ENCODE results near the gene HCN2.

Gene HCN2

DNA sequence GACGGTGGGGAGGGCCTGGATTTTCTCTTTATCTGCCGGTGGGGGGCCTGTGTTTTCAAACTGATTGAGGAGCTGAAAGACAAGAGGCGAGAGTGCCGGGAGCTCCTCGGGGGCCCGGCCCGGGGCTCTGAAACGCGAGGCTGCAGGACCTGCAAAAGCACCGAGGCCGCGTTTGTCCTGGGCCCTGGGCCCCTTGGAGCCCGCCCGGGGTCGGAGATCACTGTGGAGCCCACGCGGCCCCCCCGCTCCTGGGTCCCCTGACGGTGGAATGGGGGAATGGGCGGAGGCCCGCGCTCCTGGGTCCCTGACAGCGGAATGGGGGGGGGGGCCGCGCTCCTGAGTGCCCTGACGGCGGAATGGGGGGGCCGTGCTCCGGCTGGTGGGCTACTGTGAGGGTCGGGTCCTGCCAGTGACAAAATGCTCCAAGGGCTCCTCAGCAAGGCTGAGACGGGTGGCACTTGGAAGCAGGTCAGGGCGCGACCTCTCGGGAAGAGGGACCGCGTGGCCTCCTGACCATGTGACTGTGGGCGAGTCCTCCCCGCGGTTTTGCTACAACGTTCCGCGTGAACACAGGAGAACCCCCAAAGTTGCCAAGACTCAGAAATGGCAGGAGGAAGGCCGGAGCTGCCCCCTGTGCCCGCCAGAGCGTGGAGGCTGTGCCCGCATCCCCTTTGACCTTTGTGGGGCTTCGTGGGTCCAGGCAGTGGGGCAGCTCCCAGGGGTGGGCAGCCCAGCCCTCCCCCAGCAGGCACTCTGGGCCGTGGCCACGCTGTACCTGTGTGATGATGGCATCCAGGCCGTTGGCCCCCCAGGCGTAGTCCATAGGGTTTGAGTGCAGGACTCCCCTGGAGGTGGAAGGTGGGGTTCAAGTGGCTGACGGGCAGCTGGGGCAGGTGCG, 59.5 kb downstream of the HCN2 start:
- ChIA-PET POLR2A (no interaction called here), CTCF (interaction anchor here (2.0 kb wide), 1 partner anchor 11 kb away, joined by 4 read pairs; no protein-coding TSS in a partner anchor)
- no peak for DNase-seq (ENCODE audit: extremely low spot score)
- TF ChIP-seq, protein P1, sequence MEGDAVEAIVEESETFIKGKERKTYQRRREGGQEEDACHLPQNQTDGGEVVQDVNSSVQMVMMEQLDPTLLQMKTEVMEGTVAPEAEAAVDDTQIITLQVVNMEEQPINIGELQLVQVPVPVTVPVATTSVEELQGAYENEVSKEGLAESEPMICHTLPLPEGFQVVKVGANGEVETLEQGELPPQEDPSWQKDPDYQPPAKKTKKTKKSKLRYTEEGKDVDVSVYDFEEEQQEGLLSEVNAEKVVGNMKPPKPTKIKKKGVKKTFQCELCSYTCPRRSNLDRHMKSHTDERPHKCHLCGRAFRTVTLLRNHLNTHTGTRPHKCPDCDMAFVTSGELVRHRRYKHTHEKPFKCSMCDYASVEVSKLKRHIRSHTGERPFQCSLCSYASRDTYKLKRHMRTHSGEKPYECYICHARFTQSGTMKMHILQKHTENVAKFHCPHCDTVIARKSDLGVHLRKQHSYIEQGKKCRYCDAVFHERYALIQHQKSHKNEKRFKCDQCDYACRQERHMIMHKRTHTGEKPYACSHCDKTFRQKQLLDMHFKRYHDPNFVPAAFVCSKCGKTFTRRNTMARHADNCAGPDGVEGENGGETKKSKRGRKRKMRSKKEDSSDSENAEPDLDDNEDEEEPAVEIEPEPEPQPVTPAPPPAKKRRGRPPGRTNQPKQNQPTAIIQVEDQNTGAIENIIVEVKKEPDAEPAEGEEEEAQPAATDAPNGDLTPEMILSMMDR (IDR thresholded peaks at IDR 0.05; ENCODE audit: control extremely low read depth, extremely low read depth, low read depth, missing control alignments) = no peak

DNA sequence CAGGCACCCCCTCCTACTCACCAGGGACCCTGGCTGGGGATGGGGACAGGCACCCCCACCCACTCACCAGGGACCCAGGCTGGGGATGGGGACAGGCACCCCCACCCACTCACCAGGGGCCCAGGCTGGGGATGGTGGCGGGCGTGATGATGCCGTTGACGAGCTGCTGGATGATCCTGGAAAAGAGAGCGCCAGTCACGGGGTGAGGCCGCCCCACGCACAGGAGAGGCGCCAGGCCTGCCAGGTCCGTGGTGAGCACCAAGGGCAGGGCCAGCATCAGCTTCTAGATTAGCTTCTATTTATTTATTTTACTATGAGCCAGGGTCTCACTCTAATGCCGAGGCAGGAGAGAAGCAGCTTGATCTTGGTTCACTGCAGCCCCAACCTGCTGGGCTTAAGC, 60.4 kb downstream of the HCN2 start:
- ChIA-PET CTCF (interaction anchor here (1.0 kb wide), 1 partner anchor 11 kb away, joined by 3 read pairs; no protein-coding TSS in a partner anchor), POLR2A (interaction anchor here (0.6 to 0.7 kb wide), 2 partner anchors 16 to 103 kb away, joined by 3 to 8 read pairs; no protein-coding TSS in a partner anchor)
- DNase-seq (ENCODE audit: extremely low spot score) = no peak
- TF ChIP-seq, protein P1 (IDR thresholded peaks at IDR 0.05; ENCODE audit: control extremely low read depth, extremely low read depth, low read depth, missing control alignments) = no peak

DNA sequence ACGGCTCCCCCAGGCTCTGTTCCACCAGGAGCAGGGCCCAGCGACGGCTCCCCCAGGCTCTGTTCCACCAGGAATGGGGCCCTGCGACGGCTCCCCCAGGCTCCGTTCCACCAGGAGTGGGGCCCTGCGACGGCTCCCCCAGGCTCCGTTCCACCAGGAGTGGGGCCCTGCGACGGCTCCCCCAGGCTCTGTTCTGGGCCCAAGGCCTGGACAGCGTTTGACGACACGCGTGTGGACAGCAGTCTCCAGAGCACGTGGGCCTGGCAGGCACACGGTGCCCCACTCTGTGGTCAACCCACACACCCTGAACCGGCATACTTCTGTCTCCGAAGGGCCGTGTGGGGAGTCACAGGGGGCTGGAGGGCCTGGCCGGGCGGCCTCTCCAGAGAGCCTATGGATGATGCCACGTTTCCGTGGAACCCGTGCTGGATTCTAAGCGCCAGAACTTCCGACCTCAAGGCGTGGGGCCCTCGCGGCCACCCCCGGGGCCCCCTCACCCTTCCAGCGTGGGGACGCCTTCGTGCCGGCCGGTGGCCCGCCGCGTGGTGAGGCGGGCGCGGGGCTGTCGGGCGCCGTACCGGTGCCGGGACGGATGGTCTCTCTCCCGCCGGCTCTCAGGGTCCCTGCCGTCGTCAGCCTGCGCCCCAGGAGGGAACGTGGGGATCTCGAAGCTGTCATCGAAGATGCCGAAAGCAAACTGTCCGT, 61.6 kb downstream of the HCN2 start:
- ChIA-PET POLR2A (no interaction called here), CTCF (no interaction called here)
- TF ChIP-seq, protein P1 (IDR thresholded peaks at IDR 0.05; ENCODE audit: control extremely low read depth, extremely low read depth, low read depth, missing control alignments) = no peak
- no peak for DNase-seq (ENCODE audit: extremely low spot score)

DNA sequence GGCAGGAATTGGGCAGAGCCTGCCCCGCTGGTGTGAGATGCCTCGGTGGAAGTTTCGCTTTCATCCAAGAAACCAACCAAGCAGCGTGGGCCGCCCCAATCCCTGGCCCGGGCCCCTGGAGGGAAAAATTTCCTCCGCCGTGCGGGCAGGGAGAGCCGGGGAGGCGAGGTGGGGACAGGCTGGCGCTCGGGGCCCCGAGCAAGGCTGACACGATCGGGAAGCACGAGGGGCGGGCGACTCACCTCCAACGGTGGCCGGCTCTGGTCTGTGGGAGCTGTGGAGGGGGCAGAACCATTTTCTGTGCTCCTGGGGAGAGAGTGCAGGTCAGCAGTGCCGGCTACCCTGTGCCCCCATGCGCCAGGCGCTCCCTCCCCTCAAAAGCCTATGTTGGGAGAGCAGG, 62.3 kb downstream of the HCN2 start:
- CTCF ChIA-PET = no interaction called here
- no peak for DNase-seq (ENCODE audit: extremely low spot score)
- POLR2A ChIA-PET = no interaction called here
- TF ChIP-seq, protein P1 (IDR thresholded peaks at IDR 0.05; ENCODE audit: control extremely low read depth, extremely low read depth, low read depth, missing control alignments) = no peak

DNA sequence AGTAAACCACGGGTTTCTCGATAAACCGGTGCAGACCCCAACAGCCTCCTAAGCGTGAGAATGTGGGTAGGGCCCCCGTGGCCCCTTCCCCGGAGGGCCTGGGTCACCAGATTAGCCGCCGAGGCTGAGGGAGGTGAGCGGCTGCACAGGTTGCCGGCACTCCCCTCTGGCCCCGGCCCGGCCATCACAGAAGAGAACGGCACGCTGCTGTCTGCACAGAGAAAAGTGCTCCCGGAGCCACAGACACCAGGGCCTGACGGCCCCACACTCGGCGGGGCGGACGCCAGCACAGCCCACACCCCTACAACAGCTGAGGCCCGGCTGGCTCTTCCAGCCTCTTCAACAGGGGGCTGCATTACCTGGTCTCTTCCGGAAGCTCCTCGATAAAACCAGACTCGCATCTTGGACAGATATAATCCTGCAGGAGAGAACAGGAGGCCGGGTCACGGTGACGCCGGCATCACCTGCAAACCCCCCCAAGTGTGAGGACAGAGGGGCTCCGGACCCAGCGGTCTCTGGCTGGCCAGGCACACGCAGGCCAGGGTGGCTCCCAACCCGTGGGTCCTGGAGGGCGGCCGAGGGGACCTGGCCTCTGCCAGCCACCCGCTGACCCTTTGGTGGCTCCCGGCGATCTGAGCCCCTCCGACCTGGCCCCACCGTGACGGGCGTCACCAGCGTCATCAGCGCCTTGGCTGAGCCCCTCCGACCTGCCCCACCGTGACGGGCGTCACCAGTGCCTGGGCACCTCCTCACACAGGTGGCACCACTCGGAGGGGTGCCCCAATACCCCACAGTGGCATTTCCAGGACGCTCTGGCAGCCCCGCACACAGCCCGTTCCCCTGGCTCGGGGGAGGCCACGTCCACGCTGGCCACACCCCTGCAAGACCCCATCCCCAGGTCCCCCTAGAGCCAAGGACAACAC, 63.0 kb downstream of the HCN2 start:
- POLR2A ChIA-PET = no interaction called here
- CTCF ChIA-PET = no interaction called here
- no peak for DNase-seq (ENCODE audit: extremely low spot score)
- TF ChIP-seq, protein P1 (IDR thresholded peaks at IDR 0.05; ENCODE audit: control extremely low read depth, extremely low read depth, low read depth, missing control alignments) = no peak

GRCh38 chr19:653425-653824, 63.7 kb downstream of the HCN2 start:
- no peak for DNase-seq (ENCODE audit: extremely low spot score)
- CTCF ChIA-PET = no interaction called here
- TF ChIP-seq, protein P1 (IDR thresholded peaks at IDR 0.05; ENCODE audit: control extremely low read depth, extremely low read depth, low read depth, missing control alignments) = no peak
- POLR2A ChIA-PET = no interaction called here
